GM23248 (cell line): Measurements from ENCODE around the gene CCL4. TPM values are rescaled to one million over a fixed set of nuclear protein-coding genes. Genes with fewer than 3 reads are reported as not detected.
"Not testable (repeated sequence)": the region's sequence is repeated elsewhere in the genome, so short reads cannot be mapped to it uniquely, and the experiment has no call there.

ENCODE experiments used
- DNase-seq: peaks from one replicate; pipeline ENCODE4 v3.0.0-alpha.2; 2015
- H2AFZ ChIP-seq: fragments of 200-600 bp; sonication (generic); 2 replicates; pipeline ENCODE4 v1.6.1; 2016; ENCODE audit warnings: antibody characterized with exemption
- H3F3A ChIP-seq: fragments of 200-600 bp; sonication (generic); 2 replicates; pipeline ENCODE4 v1.6.1; 2016; ENCODE audit warnings: mild to moderate bottlenecking, antibody characterized with exemption, mixed run types; ENCODE audit not compliant: insufficient read depth
- H3K27ac ChIP-seq: fragments of 200-600 bp; sonication (generic); 2 replicates; pipeline ENCODE4 v1.5.1; 2016; ENCODE audit warnings: mild to moderate bottlenecking
- H3K27me3 ChIP-seq: fragments of 200-600 bp; sonication (generic); replicated peaks from 2 replicates; pipeline ENCODE4 v1.6.1; 2016; ENCODE audit warnings: mild to moderate bottlenecking; ENCODE audit not compliant: insufficient read depth
- H3K36me3 ChIP-seq: fragments of 200-600 bp; sonication (generic); 2 replicates; pipeline ENCODE4 v1.6.1; 2016; ENCODE audit warnings: low read depth, mild to moderate bottlenecking
- H3K4me1 ChIP-seq: fragments of 200-600 bp; sonication (generic); 2 replicates; pipeline ENCODE4 v1.6.1; 2016; ENCODE audit warnings: mild to moderate bottlenecking; ENCODE audit not compliant: insufficient read depth
- H3K4me2 ChIP-seq: fragments of 200-600 bp; sonication (generic); one replicate; pipeline ENCODE4 v1.6.1; 2016; ENCODE audit warnings: mild to moderate bottlenecking; ENCODE audit not compliant: unreplicated experiment
- H3K4me3 ChIP-seq: fragments of 200-600 bp; sonication (generic); 2 replicates; pipeline ENCODE4 v1.5.1; 2016; ENCODE audit warnings: mild to moderate bottlenecking
- H3K79me2 ChIP-seq: fragments of 200-600 bp; sonication (generic); 2 replicates; pipeline ENCODE4 v1.6.1; 2016; ENCODE audit warnings: mild to moderate bottlenecking; ENCODE audit not compliant: insufficient read depth
- H3K9ac ChIP-seq: fragments of 200-600 bp; sonication (generic); 2 replicates; pipeline ENCODE4 v1.6.1; 2016; ENCODE audit warnings: mild to moderate bottlenecking
- H3K9me2 ChIP-seq: fragments of 200-600 bp; sonication (generic); 2 replicates; pipeline ENCODE4 v1.6.1; 2016; ENCODE audit warnings: mixed run types, mild to moderate bottlenecking, moderate library complexity; ENCODE audit not compliant: insufficient read depth
- H3K9me3 ChIP-seq: fragments of 200-600 bp; sonication (generic); one replicate; pipeline ENCODE4 v1.6.1; 2017; ENCODE audit warnings: low read depth
- H4K20me1 ChIP-seq: fragments of 200-600 bp; sonication (generic); 2 replicates; pipeline ENCODE4 v1.6.0; 2016; ENCODE audit not compliant: insufficient read depth
- EZH2 ChIP-seq: fragments of 200-600 bp; sonication (generic); IDR thresholded peaks from 2 replicates; pipeline ENCODE4 v1.6.1; 2018; ENCODE audit warnings: antibody characterized with exemption, mild to moderate bottlenecking; ENCODE audit not compliant: insufficient read depth, poor library complexity, severe bottlenecking
- EZH2phosphoT487 ChIP-seq: fragments of 200-600 bp; sonication (generic); IDR thresholded peaks from 2 replicates; pipeline ENCODE4 v1.6.1; 2018; ENCODE audit warnings: antibody characterized with exemption, moderate library complexity, mild to moderate bottlenecking, low read depth; ENCODE audit not compliant: insufficient read depth
- WGBS, 2 experiments: methylation state at CpG; one replicate each; pipeline ENCODE4 v1.1.6; 2015 to 2017; ENCODE audit warnings: low lambda C conversion rate in 2 of 2, low coverage in 1 of 2; ENCODE audit errors: missing lambda C conversion rate in 2 of 2; 5-methylcytosine and 5-hydroxymethylcytosine counted together
- in situ Hi-C: fragments of 300-500 bp; cut with MboI; formaldehyde crosslinking; loops from 2 replicates; pipeline ENCODE4 v1.15.0; 2020
- polyA plus RNA-seq: library from polyadenylated mRNA; unstranded; fragments of >200 nt; fragmentation: Nextera tagmentation; extraction: Ambion mirVana; gene quantifications from 2 replicates; pipeline ENCODE4 v1.2.1, GENCODE V29; 2016
- total RNA-seq: library from RNA; depleted of rRNA; stranded (reverse); fragments of >200 nt; shearing (Covaris generic); gene quantifications from 2 replicates; pipeline ENCODE4 v1.2.3, GENCODE V29; 2014

CCL4 gene
- total and polyA plus RNA-seq, 2 experiments from 2014 or later: not detected

DNA sequence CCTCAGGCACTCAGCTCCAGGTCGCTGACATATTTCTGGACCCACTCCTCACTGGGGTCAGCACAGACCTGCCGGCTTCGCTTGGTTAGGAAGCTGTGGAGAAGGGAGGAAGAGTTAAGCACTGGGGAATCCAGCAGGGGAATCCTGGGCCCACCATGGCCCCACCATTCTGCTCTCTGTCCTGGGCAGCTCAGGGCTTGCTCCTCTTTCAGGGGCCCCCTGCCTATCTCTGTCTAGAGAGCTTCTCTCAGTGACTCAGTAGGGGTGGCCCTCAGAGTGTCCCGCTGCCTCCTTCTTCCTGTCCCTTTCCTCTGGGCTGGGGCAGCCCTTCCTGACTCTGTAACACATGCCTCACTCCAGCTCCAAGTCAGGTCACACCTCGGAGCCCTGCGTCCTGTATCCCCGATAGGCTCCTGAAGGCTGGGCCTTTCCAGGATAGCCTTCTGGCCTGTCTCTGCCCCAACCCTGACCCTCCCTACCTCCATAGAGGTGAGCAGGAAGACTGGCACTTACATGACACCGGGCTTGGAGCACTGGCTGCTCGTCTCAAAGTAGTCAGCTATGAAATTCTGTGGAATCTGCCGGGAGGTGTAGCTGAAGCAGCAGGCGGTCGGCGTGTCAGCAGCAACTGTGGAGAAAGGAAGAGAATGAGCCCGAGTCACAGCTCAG is 14.8 kb upstream of the CCL4 start:
- in situ Hi-C loops: no loop called here
- Histone ChIP-seq H3K27me3 (no peaks in the 10 kb centered on the region; the same call in 1 of the 2 replicates), H3K4me1 (no peaks in the 10 kb centered on the region), H2AFZ (no peak overlapping the region), H3K9me3 (no peaks in the 10 kb centered on the region), H3K36me3 (no peaks in the 10 kb centered on the region), H3K9ac (no peak overlapping the region), H3K4me3 (no peak overlapping the region), H3K79me2 (no peaks in the 10 kb centered on the region), H3K27ac (no peak overlapping the region), H3K4me2 (no peak overlapping the region), H3K9me2 (no peaks in the 10 kb centered on the region; the same call in 1 of the 2 replicates), H3F3A (no peaks in the 10 kb centered on the region), H4K20me1 (no peaks in the 10 kb centered on the region)
- DNase-seq: no peak
- TF ChIP-seq EZH2: no peak
- TF ChIP-seq EZH2phosphoT487: no peak
- 49% methylated on average over 13 to 14 of the region's 14 CpGs for WGBS, 2 experiments

DNA sequence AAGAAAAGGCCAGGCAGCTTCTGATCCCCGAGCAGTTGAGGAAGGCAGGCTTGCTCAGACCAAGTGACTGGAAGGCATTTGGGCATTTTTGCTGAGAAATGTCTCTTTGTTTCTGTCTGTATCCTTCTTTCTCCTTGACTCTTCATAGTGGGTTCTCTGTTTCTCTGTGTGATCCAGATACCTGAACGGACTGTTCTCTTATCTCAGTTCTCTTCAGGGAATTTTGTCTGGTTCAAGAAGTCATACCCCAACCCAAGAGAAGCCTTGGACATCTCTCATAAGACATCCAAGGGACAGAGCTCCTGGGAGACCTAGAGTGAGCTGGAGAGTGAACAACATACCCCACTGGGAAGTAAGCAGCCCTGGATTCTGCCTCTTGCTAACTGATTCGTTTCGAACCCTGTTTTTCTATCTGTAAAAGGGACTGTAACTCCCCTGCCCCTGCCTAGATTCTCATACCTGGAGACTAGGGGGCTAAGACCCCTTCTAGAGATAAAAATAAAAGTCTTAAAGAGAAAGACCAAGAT is 14.2 kb upstream of the CCL4 start:
- H3K79me2 ChIP-seq: no peaks in the 10 kb centered on the region
- 21 to 22% methylated on average over 4 of the region's 4 CpGs for WGBS, 2 experiments

DNA sequence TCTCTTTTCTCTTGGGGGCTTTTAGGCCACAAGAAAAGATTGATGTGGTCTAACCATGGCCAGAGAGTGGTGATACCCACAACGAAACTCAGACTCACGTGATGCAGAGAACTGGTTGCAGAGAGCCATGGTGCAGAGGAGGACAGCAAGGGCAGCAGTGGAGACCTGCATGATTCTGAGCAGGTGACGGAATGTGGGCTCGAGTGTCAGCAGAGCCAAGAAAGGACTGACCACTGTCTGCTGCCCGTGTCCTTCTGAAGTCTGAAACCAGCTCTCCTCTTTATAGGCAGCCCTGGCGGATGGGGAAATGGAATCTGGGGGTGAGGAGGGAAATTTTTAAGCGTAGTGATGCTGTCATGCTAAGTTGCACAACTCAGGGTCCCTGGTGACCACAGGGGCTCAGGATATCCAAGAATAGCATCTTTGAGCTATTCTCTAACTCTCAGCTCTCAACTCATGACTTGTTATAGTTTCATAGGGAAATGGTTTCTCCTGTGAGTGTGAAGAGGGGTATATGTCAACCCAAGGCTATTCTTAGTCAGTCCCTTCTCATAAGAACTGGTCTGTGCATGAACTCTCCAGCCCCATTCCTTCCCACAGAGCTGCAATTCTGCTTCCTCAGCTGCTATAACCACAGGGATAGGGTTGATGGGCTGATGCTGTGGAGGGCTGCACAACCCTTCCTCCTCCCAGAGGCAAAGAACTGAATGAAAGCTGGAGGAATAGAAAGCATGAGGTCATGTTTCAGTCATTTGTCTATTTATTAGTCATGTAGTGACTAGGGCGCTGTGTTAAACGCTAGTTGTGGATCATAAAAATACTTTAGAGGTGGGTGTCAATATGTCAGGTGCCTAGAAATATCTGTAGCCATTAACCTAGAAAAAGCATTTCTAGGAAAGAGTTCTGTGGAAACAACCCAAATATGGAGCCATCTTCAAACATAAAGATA is 13.5 kb upstream of the CCL4 start, which contains the start of gene CCL3:
Gene CCL3 (minus strand): TSS at position 256 of the 949 bp plus-strand sequence. CDS start 85 bp downstream, at position 171.
- TF ChIP-seq EZH2phosphoT487 (no peak), EZH2 (no peak)
- 25 to 28% methylated on average over 9 of the region's 9 CpGs for WGBS, 2 experiments
- no peak within 1 kb of the TSS for H3K4me2 ChIP-seq
- no peak within 1 kb of the TSS for H2AFZ ChIP-seq
- in situ Hi-C loops: no loop called here
- H3F3A ChIP-seq: no peaks in the 10 kb centered on the region
- H3K4me3 ChIP-seq: no peak within 1 kb of the TSS
- no peak within 1 kb of the TSS for H3K9ac ChIP-seq
- H3K27me3 ChIP-seq: no peaks in the 10 kb centered on the region; the same call in 1 of the 2 replicates
- H3K79me2 ChIP-seq: no peaks in the 10 kb centered on the region
- no peaks in the 10 kb centered on the region for H4K20me1 ChIP-seq
- no peaks in the 10 kb centered on the region for H3K4me1 ChIP-seq
- no peaks in the 10 kb centered on the region for H3K36me3 ChIP-seq
- DNase-seq: peak; percentile 6
- no peaks in the 10 kb centered on the region for H3K9me3 ChIP-seq
- H3K27ac ChIP-seq: no peak within 1 kb of the TSS
- no peaks in the 10 kb centered on the region; the same call in 1 of the 2 replicates for H3K9me2 ChIP-seq

More for the DNA sequence above, 14.2 kb upstream of the CCL4 start:
- TF ChIP-seq EZH2: no peak
- TF ChIP-seq EZH2phosphoT487: no peak
- no peaks in the 10 kb centered on the region for H4K20me1 ChIP-seq
- H3K4me1 ChIP-seq: no peaks in the 10 kb centered on the region
- no peaks in the 10 kb centered on the region for H3K9me3 ChIP-seq
- no peak overlapping the region for H3K9ac ChIP-seq
- DNase-seq: no peak
- H3K27ac ChIP-seq: no peak overlapping the region
- no peaks in the 10 kb centered on the region; the same call in 1 of the 2 replicates for H3K9me2 ChIP-seq
- no peaks in the 10 kb centered on the region for H3K36me3 ChIP-seq
- no peak overlapping the region for H3K4me2 ChIP-seq
- no peak overlapping the region for H2AFZ ChIP-seq
- H3F3A ChIP-seq: no peaks in the 10 kb centered on the region
- no peaks in the 10 kb centered on the region; the same call in 1 of the 2 replicates for H3K27me3 ChIP-seq
- in situ Hi-C loops: no loop called here
- H3K4me3 ChIP-seq: no peak overlapping the region

DNA sequence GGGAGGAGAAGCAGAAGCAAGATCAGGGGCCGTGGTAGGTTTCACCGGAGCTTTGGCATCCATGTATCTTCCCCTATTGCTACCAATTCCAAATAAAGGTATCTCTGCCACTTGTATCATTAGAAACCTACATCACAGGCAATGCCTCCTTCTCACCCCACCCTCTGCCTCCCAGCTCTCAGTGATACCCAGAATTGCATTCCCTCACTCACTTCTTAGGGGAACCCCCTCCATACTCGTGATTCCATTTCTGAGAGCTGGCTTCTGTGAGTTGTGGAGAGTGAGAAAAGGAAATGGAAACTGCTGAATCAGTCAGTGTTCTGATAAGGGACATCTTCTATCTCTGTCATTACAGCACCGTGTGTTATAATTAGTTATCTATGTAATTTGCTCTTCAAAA is 11.4 kb upstream of the CCL4 start:
- WGBS, 2 experiments: 27 to 41% methylated on average over 4 of the region's 4 CpGs
- Histone ChIP-seq H3K36me3 (no peaks in the 10 kb centered on the region), H3K9me3 (no peaks in the 10 kb centered on the region), H2AFZ (no peak overlapping the region), H3K9ac (no peak overlapping the region), H3K27ac (no peak overlapping the region), H3F3A (no peaks in the 10 kb centered on the region), H3K27me3 (no peaks in the 10 kb centered on the region; the same call in 1 of the 2 replicates), H4K20me1 (no peaks in the 10 kb centered on the region), H3K4me2 (no peak overlapping the region), H3K4me1 (no peaks in the 10 kb centered on the region), H3K79me2 (no peaks in the 10 kb centered on the region), H3K9me2 (no peaks in the 10 kb centered on the region; the same call in 1 of the 2 replicates), H3K4me3 (no peak overlapping the region)
- in situ Hi-C loops: no loop called here
- DNase-seq: no peak
- no peak for TF ChIP-seq EZH2
- TF ChIP-seq EZH2phosphoT487: no peak

DNA sequence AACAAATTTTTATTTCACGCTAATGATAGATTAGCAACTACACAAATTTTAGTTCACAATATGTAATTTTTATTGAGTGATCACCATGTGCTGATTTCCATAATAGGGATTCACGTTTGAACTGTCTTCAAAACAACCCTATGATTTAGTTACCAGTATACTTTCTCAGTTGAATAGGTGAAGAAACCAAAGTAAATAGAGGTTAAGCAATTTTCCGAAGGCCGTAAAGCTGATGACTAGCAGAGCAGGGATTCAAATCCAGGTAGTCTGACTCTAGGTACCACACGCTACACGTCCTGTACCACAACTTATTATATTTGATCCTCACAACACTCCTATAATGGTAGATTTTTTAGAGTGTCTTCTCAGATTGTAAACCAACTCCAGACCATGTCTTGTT is 10.9 kb upstream of the CCL4 start:
- H3K4me3 ChIP-seq, DNase-seq, H2AFZ ChIP-seq, H3K9me3 ChIP-seq, H3K4me2 ChIP-seq, H3K9ac ChIP-seq, H3K4me1 ChIP-seq, H3K79me2 ChIP-seq, H4K20me1 ChIP-seq, H3K9me2 ChIP-seq, H3K27me3 ChIP-seq, H3K27ac ChIP-seq, H3K36me3 ChIP-seq, H3F3A ChIP-seq, in situ Hi-C loops: not testable (repeated sequence)
- 53 to 60% methylated on average over 6 of the region's 6 CpGs for WGBS, 2 experiments
